Smooth muscle cell (in vitro differentiated cells): ENCODE data around the gene NRM. TPM values are rescaled to one million over a fixed set of nuclear protein-coding genes. Genes with fewer than 3 reads are reported as not detected.

Experiments used
- DNase-seq: peaks from one replicate; lab custom pipeline; 2025; ENCODE audit not compliant: unreplicated experiment; lab: John Stamatoyannopoulos, UW
- H2AFZ ChIP-seq: fragments of 200-600 bp; sonication (generic); 2 replicates; pipeline ENCODE4 v1.6.0; 2016; ENCODE audit warnings: antibody characterized with exemption, low read depth, mild to moderate bottlenecking
- H3F3A ChIP-seq: fragments of 200-600 bp; sonication (generic); 2 replicates; pipeline ENCODE4 v1.6.0; 2017; ENCODE audit warnings: antibody characterized with exemption, low read depth
- H3K27ac ChIP-seq: fragments of 200-600 bp; sonication (generic); 2 replicates; pipeline ENCODE4 v1.5.1; 2016; ENCODE audit warnings: low read depth, mild to moderate bottlenecking
- H3K27me3 ChIP-seq: fragments of 200-600 bp; sonication (generic); 2 replicates; pipeline ENCODE4 v1.6.1; 2016; ENCODE audit warnings: low read depth, mild to moderate bottlenecking
- H3K36me3 ChIP-seq: fragments of 200-600 bp; sonication (generic); 2 replicates; pipeline ENCODE4 v1.5.1; 2016; ENCODE audit warnings: low read depth
- H3K4me1 ChIP-seq: fragments of 200-600 bp; sonication (generic); 2 replicates; pipeline ENCODE4 v1.5.1; 2016; ENCODE audit warnings: low read depth
- H3K4me2 ChIP-seq: fragments of 200-600 bp; sonication (generic); 2 replicates; pipeline ENCODE4 v1.6.0; 2016; ENCODE audit warnings: mild to moderate bottlenecking
- H3K4me3 ChIP-seq: fragments of 200-600 bp; sonication (generic); 2 replicates; pipeline ENCODE4 v1.5.1; 2016; ENCODE audit warnings: mild to moderate bottlenecking
- H3K79me2 ChIP-seq: fragments of 200-600 bp; sonication (generic); 2 replicates; pipeline ENCODE4 v1.6.0; 2016; ENCODE audit warnings: low read depth, mild to moderate bottlenecking
- H3K9ac ChIP-seq: fragments of 200-600 bp; sonication (generic); 2 replicates; pipeline ENCODE4 v1.6.0; 2016; ENCODE audit warnings: low read depth
- H3K9me3 ChIP-seq: fragments of 200-600 bp; sonication (generic); replicated peaks from 2 replicates; pipeline ENCODE4 v1.5.1; 2016; ENCODE audit warnings: low read depth
- H4K20me1 ChIP-seq: fragments of 200-600 bp; sonication (generic); 2 replicates; pipeline ENCODE4 v1.6.0; 2016; ENCODE audit warnings: low read depth
- WGBS: methylation state at CpG from one replicate; pipeline ENCODE4 v1.1.7; 2016; ENCODE audit warnings: low lambda C conversion rate; 5-methylcytosine and 5-hydroxymethylcytosine counted together
- polyA plus RNA-seq: library from polyadenylated mRNA; unstranded; fragments of >200 nt; fragmentation: Nextera tagmentation; extraction: Ambion mirVana; gene quantifications from 2 replicates; pipeline ENCODE4 v1.2.1, GENCODE V29; 2016
- total RNA-seq: library from RNA; depleted of rRNA; stranded (reverse); fragments of >200 nt; gene quantifications from 2 replicates; pipeline ENCODE4 v1.2.3, GENCODE V29; 2014
- TF ChIP-seq, protein P1 (sequence below): fragments of 200-600 bp; sonication (generic); IDR thresholded peaks from 2 replicates; pipeline ENCODE4 v1.5.1; 2017; ENCODE audit warnings: borderline replicate concordance, mild to moderate bottlenecking, antibody characterized with exemption; ENCODE audit not compliant: insufficient read depth, poor library complexity, severe bottlenecking

The NRM gene
- total and polyA plus RNA-seq, 2 experiments from 2014 or later = 25.8 to 28.5 TPM

GRCh38 chr6:30686009-30686907 is 4.5 kb downstream of the NRM start, which contains the start of gene PPP1R18:
Gene PPP1R18, minus strand, starts transcription at chr6:30686645. Its CDS starts 627 bp downstream, at chr6:30686018.
- H3K4me3 ChIP-seq = peak within 1 kb of the TSS; percentile 78
- WGBS = under 1% methylated on average over 25 of the region's 41 CpGs
- peaks cover 76% of the 10 kb centered on the region for H3K79me2 ChIP-seq
- H3K9me3 ChIP-seq = no peaks in the 10 kb centered on the region
- peaks cover 46% of the 10 kb centered on the region for H4K20me1 ChIP-seq
- peak within 1 kb of the TSS; percentile 52 for H2AFZ ChIP-seq
- H3K9ac ChIP-seq = peak within 1 kb of the TSS; percentile 91
- TF ChIP-seq, protein P1, sequence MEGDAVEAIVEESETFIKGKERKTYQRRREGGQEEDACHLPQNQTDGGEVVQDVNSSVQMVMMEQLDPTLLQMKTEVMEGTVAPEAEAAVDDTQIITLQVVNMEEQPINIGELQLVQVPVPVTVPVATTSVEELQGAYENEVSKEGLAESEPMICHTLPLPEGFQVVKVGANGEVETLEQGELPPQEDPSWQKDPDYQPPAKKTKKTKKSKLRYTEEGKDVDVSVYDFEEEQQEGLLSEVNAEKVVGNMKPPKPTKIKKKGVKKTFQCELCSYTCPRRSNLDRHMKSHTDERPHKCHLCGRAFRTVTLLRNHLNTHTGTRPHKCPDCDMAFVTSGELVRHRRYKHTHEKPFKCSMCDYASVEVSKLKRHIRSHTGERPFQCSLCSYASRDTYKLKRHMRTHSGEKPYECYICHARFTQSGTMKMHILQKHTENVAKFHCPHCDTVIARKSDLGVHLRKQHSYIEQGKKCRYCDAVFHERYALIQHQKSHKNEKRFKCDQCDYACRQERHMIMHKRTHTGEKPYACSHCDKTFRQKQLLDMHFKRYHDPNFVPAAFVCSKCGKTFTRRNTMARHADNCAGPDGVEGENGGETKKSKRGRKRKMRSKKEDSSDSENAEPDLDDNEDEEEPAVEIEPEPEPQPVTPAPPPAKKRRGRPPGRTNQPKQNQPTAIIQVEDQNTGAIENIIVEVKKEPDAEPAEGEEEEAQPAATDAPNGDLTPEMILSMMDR = no peak
- no peaks in the 10 kb centered on the region for H3K27me3 ChIP-seq
- H3K4me1 ChIP-seq = peaks cover 55% of the 10 kb centered on the region
- peak within 1 kb of the TSS; percentile 93 for H3K4me2 ChIP-seq
- H3K36me3 ChIP-seq = no peaks in the 10 kb centered on the region
- H3K27ac ChIP-seq = peak within 1 kb of the TSS; percentile 92
- peak; percentile 81 for DNase-seq
- peaks cover 43% of the 10 kb centered on the region for H3F3A ChIP-seq

DNA sequence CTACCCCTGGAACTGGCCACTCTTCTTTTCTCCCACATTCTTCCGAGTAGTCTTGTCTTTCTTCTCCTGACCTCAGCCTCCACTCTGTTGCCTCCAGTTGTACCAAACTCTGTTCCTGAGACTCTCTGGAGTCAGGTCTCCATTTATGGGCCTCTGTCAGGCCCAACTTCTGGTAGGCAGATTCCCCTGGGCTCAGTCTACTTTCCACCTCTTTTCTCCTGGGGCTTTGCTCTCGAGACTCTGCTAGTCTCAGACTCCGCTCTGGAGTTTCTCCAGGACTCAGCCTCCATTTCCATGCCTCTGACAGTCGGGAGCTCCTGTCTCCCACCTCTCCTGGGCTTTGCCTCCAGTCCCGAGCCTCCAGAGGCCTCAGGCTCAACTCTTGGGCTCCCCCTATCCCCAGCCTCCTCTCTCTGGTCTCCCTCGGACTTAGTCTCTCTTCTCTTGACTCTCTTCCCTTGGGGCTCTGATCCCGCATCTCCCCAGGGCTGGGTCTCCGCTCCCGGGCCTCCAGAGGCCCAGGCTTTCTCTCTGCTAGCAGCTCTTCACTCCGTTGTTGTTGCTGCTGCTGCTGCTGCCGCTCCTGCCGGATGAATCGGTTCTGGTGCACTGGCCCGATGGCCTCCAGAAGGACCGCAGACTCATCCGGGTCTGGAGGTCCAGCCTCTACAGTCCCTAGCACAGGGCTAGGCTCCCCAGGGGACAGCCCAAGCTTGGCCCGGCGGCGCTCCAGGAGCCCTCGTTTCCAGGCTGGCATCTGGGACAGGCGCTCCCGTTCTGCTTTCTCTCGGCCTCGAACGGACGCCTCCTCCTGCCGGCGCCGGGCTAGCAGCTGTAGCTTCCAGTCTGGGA is 5.4 kb downstream of the NRM start:
- Histone ChIP-seq H3K27ac (peak overlapping the region; percentile 92), H3K9ac (peak overlapping the region; percentile 91), H3K27me3 (no peaks in the 10 kb centered on the region), H3K4me3 (peak overlapping the region; percentile 78), H3K4me1 (peaks cover 58% of the 10 kb centered on the region), H3K4me2 (peak overlapping the region; percentile 93), H3K36me3 (no peaks in the 10 kb centered on the region), H3K79me2 (peaks cover 85% of the 10 kb centered on the region), H3K9me3 (no peaks in the 10 kb centered on the region), H4K20me1 (peaks cover 55% of the 10 kb centered on the region), H2AFZ (no peak overlapping the region), H3F3A (peaks cover 41% of the 10 kb centered on the region)
- TF ChIP-seq, protein P1 = peak; percentile 6
- DNase-seq = no peak
- WGBS = 49% methylated on average over 29 of the region's 29 CpGs

GRCh38 chr6:30684386-30685156 is 6.2 kb downstream of the NRM start:
- Histone ChIP-seq H2AFZ (no peak overlapping the region), H3K27me3 (no peaks in the 10 kb centered on the region), H3K27ac (peak overlapping the region; percentile 92), H3K79me2 (peaks cover 91% of the 10 kb centered on the region), H3K9ac (peak overlapping the region; percentile 91), H3F3A (peaks cover 41% of the 10 kb centered on the region), H4K20me1 (peaks cover 63% of the 10 kb centered on the region), H3K36me3 (no peaks in the 10 kb centered on the region), H3K4me1 (peaks cover 58% of the 10 kb centered on the region), H3K9me3 (no peaks in the 10 kb centered on the region), H3K4me3 (peak overlapping the region; percentile 78), H3K4me2 (peak overlapping the region; percentile 93)
- 59% methylated on average over 17 of the region's 21 CpGs for WGBS
- TF ChIP-seq, protein P1 = no peak
- DNase-seq = no peak
